ENCODE measurements around the gene SYTL4.

Gene SYTL4

DNA sequence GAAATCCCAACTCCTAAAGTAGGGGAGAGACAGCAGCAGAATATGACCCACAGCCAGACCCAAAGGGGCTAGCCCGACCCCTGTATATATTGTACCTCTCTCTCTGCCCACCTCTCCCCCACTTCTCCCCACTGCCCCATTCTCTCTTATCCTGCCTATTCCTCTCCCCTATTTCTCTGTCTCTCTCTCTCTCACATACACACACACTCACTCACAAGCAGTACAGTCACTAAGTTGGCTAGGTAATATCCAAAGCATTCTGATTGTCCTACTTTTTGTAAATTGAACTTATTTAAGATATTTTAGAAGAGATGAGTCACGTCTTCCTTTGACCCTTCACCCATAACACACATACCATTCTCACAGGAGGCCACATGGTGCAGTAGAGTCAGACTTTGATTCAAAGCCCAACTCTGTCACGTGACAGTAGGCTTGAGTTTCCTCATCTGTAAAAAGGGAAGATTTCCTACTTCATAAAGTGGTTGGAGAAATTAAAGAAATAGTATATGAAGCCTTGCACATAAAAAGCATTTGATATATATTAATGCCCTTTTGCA is 58.4 kb downstream of the SYTL4 start:
- TF ChIP-seq, protein P1, sequence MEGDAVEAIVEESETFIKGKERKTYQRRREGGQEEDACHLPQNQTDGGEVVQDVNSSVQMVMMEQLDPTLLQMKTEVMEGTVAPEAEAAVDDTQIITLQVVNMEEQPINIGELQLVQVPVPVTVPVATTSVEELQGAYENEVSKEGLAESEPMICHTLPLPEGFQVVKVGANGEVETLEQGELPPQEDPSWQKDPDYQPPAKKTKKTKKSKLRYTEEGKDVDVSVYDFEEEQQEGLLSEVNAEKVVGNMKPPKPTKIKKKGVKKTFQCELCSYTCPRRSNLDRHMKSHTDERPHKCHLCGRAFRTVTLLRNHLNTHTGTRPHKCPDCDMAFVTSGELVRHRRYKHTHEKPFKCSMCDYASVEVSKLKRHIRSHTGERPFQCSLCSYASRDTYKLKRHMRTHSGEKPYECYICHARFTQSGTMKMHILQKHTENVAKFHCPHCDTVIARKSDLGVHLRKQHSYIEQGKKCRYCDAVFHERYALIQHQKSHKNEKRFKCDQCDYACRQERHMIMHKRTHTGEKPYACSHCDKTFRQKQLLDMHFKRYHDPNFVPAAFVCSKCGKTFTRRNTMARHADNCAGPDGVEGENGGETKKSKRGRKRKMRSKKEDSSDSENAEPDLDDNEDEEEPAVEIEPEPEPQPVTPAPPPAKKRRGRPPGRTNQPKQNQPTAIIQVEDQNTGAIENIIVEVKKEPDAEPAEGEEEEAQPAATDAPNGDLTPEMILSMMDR (conservative IDR thresholded peaks at IDR 0.05; ENCODE audit: low read length) = no peak
- TF ChIP-seq EZH2phosphoT487 (IDR thresholded peaks at IDR 0.05; ENCODE audit: borderline replicate concordance) = no peak
- Histone ChIP-seq H3K9me2 (replicated peaks; ENCODE audit: low read depth, low read length) (no peaks in the 10 kb centered on the region), H3K4me3 (ENCODE audit: low read length, poor library complexity, severe bottlenecking) (no peak overlapping the region), H2AFZ (ENCODE audit: low read length) (no peak overlapping the region), H3K79me2 (ENCODE audit: insufficient read depth, low read length) (no peaks in the 10 kb centered on the region), H3K9me3 (ENCODE audit: insufficient read depth, low read depth, low read length) (no peaks in the 10 kb centered on the region), H3K36me3 (ENCODE audit: insufficient read depth, low read length) (no peaks in the 10 kb centered on the region), H4K20me1 (ENCODE audit: insufficient read depth, low read length, poor library complexity, severe bottlenecking) (no peaks in the 10 kb centered on the region), H3K4me2 (ENCODE audit: low read depth, low read length, poor library complexity, severe bottlenecking) (no peak overlapping the region), H3K27me3 (ENCODE audit: insufficient read depth, low read length, poor library complexity, severe bottlenecking) (no peaks in the 10 kb centered on the region), H3K9ac (ENCODE audit: low read depth, low read length, poor library complexity, severe bottlenecking) (no peak overlapping the region), H3K4me1 (ENCODE audit: insufficient read depth, low read length, poor library complexity, severe bottlenecking) (peaks cover 8% of the 10 kb centered on the region), H3F3A (ENCODE audit: low read depth) (no peaks in the 10 kb centered on the region)

DNA sequence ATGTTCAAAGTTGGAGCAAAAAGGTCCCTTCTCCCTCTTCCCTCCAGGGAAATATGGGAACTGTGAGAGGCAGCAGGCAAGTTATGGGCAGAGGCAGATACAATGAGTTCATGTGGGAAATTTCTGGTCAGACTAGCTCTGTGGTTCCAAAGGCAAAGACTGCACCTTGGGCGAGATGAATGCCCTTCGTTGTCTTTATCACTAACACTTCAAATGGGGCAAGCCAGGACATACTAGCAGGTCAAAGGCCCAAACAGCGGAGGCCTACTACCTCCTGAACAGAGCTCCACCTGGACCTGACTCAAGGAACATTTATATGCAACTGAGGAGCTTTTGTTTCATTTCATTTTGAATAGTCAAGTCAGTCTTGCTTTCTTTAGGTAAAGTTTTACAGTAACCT is 59.0 kb downstream of the SYTL4 start:
- no peaks in the 10 kb centered on the region for H4K20me1 ChIP-seq (ENCODE audit: insufficient read depth, low read length, poor library complexity, severe bottlenecking)
- H3K4me1 ChIP-seq (ENCODE audit: insufficient read depth, low read length, poor library complexity, severe bottlenecking) = peaks cover 4% of the 10 kb centered on the region
- H3K9ac ChIP-seq (ENCODE audit: low read depth, low read length, poor library complexity, severe bottlenecking) = no peak overlapping the region
- no peaks in the 10 kb centered on the region for H3F3A ChIP-seq (ENCODE audit: low read depth)
- no peaks in the 10 kb centered on the region for H3K9me3 ChIP-seq (ENCODE audit: insufficient read depth, low read depth, low read length)
- no peaks in the 10 kb centered on the region for H3K27me3 ChIP-seq (ENCODE audit: insufficient read depth, low read length, poor library complexity, severe bottlenecking)
- H3K4me3 ChIP-seq (ENCODE audit: low read length, poor library complexity, severe bottlenecking) = no peak overlapping the region
- no peaks in the 10 kb centered on the region for H3K36me3 ChIP-seq (ENCODE audit: insufficient read depth, low read length)
- H3K79me2 ChIP-seq (ENCODE audit: insufficient read depth, low read length) = no peaks in the 10 kb centered on the region
- no peak for TF ChIP-seq EZH2phosphoT487 (IDR thresholded peaks at IDR 0.05; ENCODE audit: borderline replicate concordance)
- TF ChIP-seq, protein P1 (conservative IDR thresholded peaks at IDR 0.05; ENCODE audit: low read length) = no peak
- no peak overlapping the region for H2AFZ ChIP-seq (ENCODE audit: low read length)
- H3K9me2 ChIP-seq (replicated peaks; ENCODE audit: low read depth, low read length) = no peaks in the 10 kb centered on the region
- no peak overlapping the region for H3K4me2 ChIP-seq (ENCODE audit: low read depth, low read length, poor library complexity, severe bottlenecking)

DNA sequence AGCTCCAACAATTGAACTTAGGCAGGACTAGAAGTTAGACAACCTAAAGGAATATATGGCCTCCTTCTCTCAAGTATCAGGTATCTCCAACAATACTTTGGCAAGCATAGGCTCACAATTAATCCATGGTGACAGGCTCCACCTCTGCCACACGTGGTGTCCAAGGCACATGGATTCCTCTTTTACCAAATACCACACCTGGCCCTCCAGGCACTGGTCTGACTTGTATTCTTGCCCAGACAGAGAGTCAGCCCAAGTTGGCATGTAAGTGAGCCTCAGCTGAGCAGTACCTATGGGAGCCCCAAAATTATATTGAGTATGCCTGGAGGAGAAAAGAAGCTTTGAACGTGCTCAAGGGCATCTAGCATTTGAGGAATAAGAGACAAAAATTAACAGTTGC is 68.3 kb downstream of the SYTL4 start:
- H3F3A ChIP-seq (ENCODE audit: low read depth) = no peaks in the 10 kb centered on the region
- H3K27me3 ChIP-seq (ENCODE audit: insufficient read depth, low read length, poor library complexity, severe bottlenecking) = no peaks in the 10 kb centered on the region
- H3K79me2 ChIP-seq (ENCODE audit: insufficient read depth, low read length) = no peaks in the 10 kb centered on the region
- TF ChIP-seq, protein P1 (conservative IDR thresholded peaks at IDR 0.05; ENCODE audit: low read length) = no peak
- TF ChIP-seq EZH2phosphoT487 (IDR thresholded peaks at IDR 0.05; ENCODE audit: borderline replicate concordance) = no peak
- no peaks in the 10 kb centered on the region for H3K9me2 ChIP-seq (replicated peaks; ENCODE audit: low read depth, low read length)
- no peaks in the 10 kb centered on the region for H4K20me1 ChIP-seq (ENCODE audit: insufficient read depth, low read length, poor library complexity, severe bottlenecking)
- no peaks in the 10 kb centered on the region for H3K4me1 ChIP-seq (ENCODE audit: insufficient read depth, low read length, poor library complexity, severe bottlenecking)
- H3K4me3 ChIP-seq (ENCODE audit: low read length, poor library complexity, severe bottlenecking) = no peak overlapping the region
- no peaks in the 10 kb centered on the region for H3K9me3 ChIP-seq (ENCODE audit: insufficient read depth, low read depth, low read length)
- no peaks in the 10 kb centered on the region for H3K36me3 ChIP-seq (ENCODE audit: insufficient read depth, low read length)
- no peak overlapping the region for H3K4me2 ChIP-seq (ENCODE audit: low read depth, low read length, poor library complexity, severe bottlenecking)
- H2AFZ ChIP-seq (ENCODE audit: low read length) = no peak overlapping the region
- no peak overlapping the region for H3K9ac ChIP-seq (ENCODE audit: low read depth, low read length, poor library complexity, severe bottlenecking)
